IPS DF 6.9 (cell line): ENCODE measurements around the gene CADM4.
"Not testable (repeated sequence)": the region's sequence is repeated elsewhere in the genome, so short reads cannot be mapped to it uniquely, and the experiment has no call there.

ENCODE experiments used
- DNase-seq: peaks from one replicate; pipeline ENCODE4 v3.0.0-alpha.2; 2013; ENCODE audit warnings: low read depth, low spot score
- H3K27ac ChIP-seq: one replicate; pipeline ENCODE4 v1.5.1; 2013; ENCODE audit warnings: low read length, control low read depth
- H3K27me3 ChIP-seq: 2 replicates; pipeline ENCODE4 v1.6.1; 2013; ENCODE audit warnings: mild to moderate bottlenecking, low read length; ENCODE audit not compliant: control insufficient read depth, insufficient read depth
- H3K36me3 ChIP-seq: 2 replicates; pipeline ENCODE4 v1.6.1; 2013; ENCODE audit warnings: low read length; ENCODE audit not compliant: control insufficient read depth, insufficient read depth
- H3K4me1 ChIP-seq: 2 replicates; pipeline ENCODE4 v1.6.1; 2013; ENCODE audit warnings: low read length; ENCODE audit not compliant: control insufficient read depth, insufficient read depth
- H3K4me3 ChIP-seq: 2 replicates; pipeline ENCODE4 v1.5.1; 2013; ENCODE audit warnings: mild to moderate bottlenecking, low read length
- H3K9me3 ChIP-seq: 2 replicates; pipeline ENCODE4 v1.6.1; 2013; ENCODE audit warnings: low read length, inconsistent platforms; ENCODE audit not compliant: control insufficient read depth, insufficient read depth
- WGBS: extraction: QIAGEN DNeasy Blood & Tissue Kit; methylation state at CpG from one replicate; pipeline ENCODE4 v1.1.7; 2013; ENCODE audit warnings: mixed read lengths, missing lambda C conversion rate; ENCODE audit not compliant: insufficient read length, insufficient coverage; 5-methylcytosine and 5-hydroxymethylcytosine counted together

Gene CADM4

DNA sequence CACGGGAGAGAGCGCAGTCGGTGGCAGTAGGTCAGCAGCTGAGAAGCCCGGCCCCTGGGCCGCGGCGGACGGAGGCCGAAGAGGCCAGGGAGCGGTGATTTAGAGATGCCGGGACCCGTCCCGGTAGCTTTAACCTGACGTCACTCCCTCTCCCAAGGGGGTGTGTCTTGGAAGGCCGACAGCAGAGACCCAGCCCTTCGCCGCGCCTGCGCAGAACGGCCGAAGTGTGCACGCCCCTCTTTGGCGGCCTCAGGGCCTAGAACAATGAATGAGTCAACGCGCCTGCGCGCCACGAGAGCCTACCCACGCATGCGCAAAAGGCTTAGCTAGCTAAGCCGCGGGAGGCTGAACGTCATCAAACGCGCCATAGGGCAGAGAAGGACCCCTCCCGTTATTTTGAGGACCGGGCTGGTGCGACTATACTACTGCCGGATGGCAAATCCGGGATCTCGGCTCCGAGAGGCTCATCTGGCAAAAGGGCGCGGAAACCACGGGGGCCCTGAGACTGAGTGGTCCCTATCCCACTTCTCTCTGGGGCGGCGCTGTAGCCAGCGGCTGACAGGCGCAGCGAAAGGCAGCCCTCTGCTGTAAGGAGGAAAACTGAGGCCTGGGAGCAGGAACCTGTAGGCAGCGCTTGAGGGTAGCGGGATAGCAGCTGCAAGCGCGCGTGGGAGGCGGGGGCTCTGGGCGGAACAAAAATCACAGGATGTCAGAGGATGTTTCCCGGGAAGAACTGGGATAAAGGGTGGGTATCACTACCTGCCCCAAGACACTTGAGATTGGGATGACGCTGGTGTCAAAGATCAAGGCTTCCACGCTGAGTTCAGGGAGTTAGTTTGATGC, 43.4 kb downstream of the CADM4 start, which contains the start of the genes IRGQ and ZNF576:
Gene IRGQ, minus strand, starts transcription at position 136 of the 843 bp plus-strand sequence. CDS start 796 bp downstream, outside the sequence.
Gene ZNF576, plus strand, starts transcription at position 597 of the 843 bp plus-strand sequence. CDS start 514 bp downstream, outside the sequence.
- Histone ChIP-seq H3K4me1 (no peaks in the 10 kb centered on the region), H3K27me3 (no peaks in the 10 kb centered on the region), H3K36me3 (peaks cover 19% of the 10 kb centered on the region), H3K27ac (no peak within 1 kb of the TSS), H3K4me3 (peak within 1 kb of the TSS; percentile 57), H3K9me3 (no peaks in the 10 kb centered on the region)
- DNase-seq, result peak; percentile 99
- WGBS, result no CpG with 5 or more reads among the region's 60 CpGs

DNA sequence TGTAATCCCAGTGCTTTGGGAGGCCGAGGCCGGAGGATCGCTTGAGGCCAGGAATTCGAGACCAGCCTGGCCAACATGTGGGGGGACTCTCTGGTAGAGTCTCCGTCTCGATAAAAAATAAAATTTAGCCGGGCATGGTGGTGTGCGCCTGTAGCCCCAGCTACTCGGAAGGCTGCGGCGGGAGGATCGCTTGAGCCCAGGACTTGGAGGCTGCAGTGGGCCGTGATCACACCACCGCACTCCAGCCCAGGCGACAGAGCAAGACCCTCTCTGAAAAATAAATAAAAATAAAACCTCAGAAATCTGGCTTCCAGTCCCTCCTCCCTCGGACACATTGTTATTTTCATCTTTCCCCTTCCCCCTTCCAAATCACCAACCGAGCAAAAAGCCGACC, 44.0 kb downstream of the CADM4 start:
- no peaks in the 10 kb centered on the region for H3K9me3 ChIP-seq
- no peaks in the 10 kb centered on the region for H3K27me3 ChIP-seq
- DNase-seq, result no peak
- H3K4me3 ChIP-seq, result peak overlapping the region; percentile 57; the same call in 1 of the 2 replicates
- no peaks in the 10 kb centered on the region for H3K4me1 ChIP-seq
- H3K27ac ChIP-seq, result no peak overlapping the region
- no CpG with 5 or more reads among the region's 18 CpGs for WGBS
- H3K36me3 ChIP-seq, result peaks cover 19% of the 10 kb centered on the region

DNA sequence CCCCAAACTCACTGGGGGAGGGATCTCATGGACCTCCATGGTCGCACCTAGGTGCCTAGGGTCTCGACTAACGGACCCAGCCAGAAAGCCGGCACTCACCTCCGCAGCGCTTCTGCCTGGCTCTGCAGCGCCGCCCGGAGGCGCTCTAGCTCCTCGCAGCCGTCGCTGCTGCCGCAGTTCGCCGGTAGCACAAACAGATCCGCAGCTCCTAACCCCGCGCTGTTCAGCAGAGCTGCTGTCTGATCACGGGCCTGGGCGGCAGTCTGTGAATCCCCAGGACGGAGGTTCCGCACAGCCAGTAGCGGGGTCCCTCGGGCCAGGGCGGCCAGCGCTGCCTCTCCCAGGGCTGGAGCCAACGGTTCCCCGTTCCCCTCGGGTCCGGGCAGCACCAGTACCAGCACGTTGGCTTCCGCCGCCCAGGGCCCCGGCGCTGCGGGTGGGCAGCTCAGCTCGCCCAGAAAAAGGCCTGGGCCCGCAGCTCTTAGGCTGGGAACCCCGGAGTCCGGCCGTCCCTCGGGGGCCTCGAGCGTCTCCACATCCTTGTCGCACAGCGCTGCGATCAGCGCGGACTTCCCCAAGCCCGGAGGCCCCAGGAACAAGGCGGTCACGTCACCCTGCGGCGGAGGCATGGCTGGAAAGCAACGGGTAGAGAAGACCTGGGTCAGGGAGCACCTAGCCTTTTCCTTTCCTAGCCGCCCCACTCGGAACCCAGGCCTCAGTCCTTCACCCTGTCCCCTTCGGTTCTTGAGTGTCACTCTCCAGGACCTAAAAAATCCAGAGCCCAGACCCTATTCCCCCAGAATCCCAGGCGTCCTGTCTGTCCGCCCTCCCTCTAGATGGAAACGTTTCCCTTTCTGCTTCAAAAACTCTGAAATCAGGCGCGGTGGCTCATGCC, 44.7 kb downstream of the CADM4 start:
- Histone ChIP-seq H3K4me1 (no peaks in the 10 kb centered on the region), H3K27me3 (no peaks in the 10 kb centered on the region), H3K36me3 (peaks cover 19% of the 10 kb centered on the region), H3K27ac (no peak overlapping the region), H3K9me3 (no peaks in the 10 kb centered on the region), H3K4me3 (peak overlapping the region; percentile 57)
- peak; percentile 57 for DNase-seq
- WGBS, result no CpG with 5 or more reads among the region's 64 CpGs

DNA sequence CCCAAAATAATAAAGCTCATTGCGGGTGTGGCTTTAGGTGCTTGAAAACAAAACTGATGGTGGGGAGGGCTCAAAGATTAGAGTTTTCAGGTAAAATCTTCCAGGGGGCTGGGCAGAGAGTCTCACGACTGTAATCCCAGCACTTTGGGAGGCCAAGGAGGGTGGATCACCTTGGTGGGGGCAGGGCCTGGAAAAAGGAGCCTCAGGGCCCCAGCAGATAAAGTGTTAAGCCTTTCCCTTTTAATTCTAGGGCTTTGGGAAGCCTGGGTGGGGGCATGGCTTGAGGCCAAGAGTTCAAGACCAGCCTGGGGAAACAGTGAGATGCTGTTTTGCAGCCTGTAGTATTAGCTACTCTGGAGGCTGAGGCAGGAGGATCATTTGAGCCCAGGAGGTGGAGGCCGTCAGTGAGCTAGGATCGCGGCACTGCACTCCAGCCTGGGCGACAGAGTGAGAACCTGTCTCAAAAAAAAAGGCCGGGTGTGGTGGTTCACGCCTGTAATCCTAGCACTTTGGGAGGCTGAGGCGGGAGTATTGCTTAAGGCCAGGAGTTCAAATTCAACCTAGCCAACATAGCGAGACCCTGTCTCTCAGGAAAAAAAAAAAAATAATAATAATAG, 45.5 kb downstream of the CADM4 start:
- no peaks in the 10 kb centered on the region for H3K4me1 ChIP-seq
- WGBS, result no CpG with 5 or more reads among the region's 10 CpGs
- H3K27ac ChIP-seq, result no peak overlapping the region
- H3K36me3 ChIP-seq, result peaks cover 19% of the 10 kb centered on the region
- no peaks in the 10 kb centered on the region for H3K9me3 ChIP-seq
- no peaks in the 10 kb centered on the region for H3K27me3 ChIP-seq
- no peak for DNase-seq
- H3K4me3 ChIP-seq, result no peak overlapping the region

GRCh38 chr19:43592800-43593350, 46.8 kb downstream of the CADM4 start:
- Histone ChIP-seq H3K9me3 (no peaks in the 10 kb centered on the region), H3K4me3 (no peak overlapping the region), H3K4me1 (no peaks in the 10 kb centered on the region), H3K27me3 (no peaks in the 10 kb centered on the region), H3K27ac (no peak overlapping the region), H3K36me3 (peaks cover 15% of the 10 kb centered on the region)
- no CpG with 5 or more reads among the region's 37 CpGs for WGBS
- DNase-seq, result no peak

DNA sequence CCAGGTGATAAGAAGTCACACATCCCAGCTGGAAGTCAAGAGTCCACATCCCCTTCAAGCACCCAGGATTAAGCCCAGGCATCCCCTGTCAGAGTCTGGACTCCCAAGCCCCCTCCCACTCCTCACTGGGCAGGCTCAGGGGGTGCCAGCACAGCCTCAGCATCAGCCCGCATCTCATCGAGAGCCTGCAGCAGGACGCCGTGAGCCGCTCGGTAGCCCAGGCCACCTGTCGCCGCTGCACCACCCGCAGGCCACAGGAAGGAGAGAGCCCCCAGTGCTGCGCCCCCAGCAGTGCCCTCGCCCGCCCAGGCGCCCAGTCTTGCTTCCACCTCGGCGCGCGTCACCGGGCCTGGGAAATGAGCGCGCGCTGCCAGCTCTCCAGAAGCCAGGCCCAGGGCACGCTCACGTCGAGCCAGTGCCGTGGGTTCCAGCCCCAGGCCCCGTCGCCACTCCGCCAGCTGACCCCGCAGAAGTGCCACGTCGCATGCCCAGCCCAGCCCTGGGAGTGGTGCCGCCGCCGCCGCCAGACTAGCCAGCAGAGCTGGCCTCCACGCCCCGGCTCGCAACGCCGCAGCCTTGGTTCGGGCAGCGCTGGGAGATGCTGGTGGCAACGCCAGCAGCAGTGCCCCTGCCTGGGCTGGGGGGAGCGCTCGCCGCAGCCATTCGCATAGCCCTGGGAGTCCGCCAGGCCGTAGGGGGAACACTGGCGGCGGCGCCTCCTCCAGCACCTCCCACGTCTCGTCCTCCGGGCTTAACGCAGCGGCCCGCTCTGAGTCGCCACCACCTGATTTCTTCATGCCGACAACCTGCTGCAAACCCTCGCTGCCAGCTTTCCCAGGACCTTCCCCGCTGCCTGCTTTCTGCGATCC, 47.5 kb downstream of the CADM4 start:
- no peaks in the 10 kb centered on the region for H3K4me1 ChIP-seq
- WGBS, result no CpG with 5 or more reads among the region's 63 CpGs
- H3K27me3 ChIP-seq, result no peaks in the 10 kb centered on the region
- no peak for DNase-seq
- H3K27ac ChIP-seq, result no peak overlapping the region
- peaks cover 15% of the 10 kb centered on the region for H3K36me3 ChIP-seq
- H3K9me3 ChIP-seq, result no peaks in the 10 kb centered on the region
- H3K4me3 ChIP-seq, result no peak overlapping the region

DNA sequence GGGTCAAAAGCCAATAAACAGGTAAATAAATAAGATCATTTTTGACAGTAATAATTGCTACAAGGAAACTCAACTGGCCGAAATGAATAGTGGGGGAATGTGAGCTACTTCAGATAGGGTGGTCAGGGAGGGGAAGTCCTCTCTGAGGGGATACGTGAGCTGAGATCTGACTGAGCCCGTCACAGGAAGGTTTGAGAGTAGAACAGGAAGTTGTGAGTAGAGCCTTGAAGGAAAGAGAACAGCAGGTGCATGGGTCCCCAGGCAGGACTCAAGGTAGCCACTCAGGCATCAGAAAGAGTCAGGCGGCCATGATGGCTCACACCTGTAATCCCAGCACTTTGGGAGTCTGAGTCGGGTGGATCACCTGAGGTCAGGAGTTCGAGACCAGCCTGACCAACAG, 50.0 kb downstream of the CADM4 start:
- H3K4me1 ChIP-seq, result no peaks in the 10 kb centered on the region
- no peak overlapping the region for H3K4me3 ChIP-seq
- H3K27me3 ChIP-seq, result no peaks in the 10 kb centered on the region
- no peaks in the 10 kb centered on the region for H3K9me3 ChIP-seq
- no peak overlapping the region for H3K27ac ChIP-seq
- H3K36me3 ChIP-seq, result peaks cover 15% of the 10 kb centered on the region
- DNase-seq, result no peak
- WGBS, result no CpG with 5 or more reads among the region's 6 CpGs

GRCh38 chr19:43589277-43589676, 50.4 kb downstream of the CADM4 start:
- Histone ChIP-seq H3K27me3 (no peaks in the 10 kb centered on the region), H3K4me3 (no peak overlapping the region), H3K27ac (no peak overlapping the region), H3K9me3 (no peaks in the 10 kb centered on the region), H3K4me1 (no peaks in the 10 kb centered on the region), H3K36me3 (peaks cover 15% of the 10 kb centered on the region)
- DNase-seq, result no peak
- no CpG with 5 or more reads among the region's 5 CpGs for WGBS

GRCh38 chr19:43587029-43587428, 52.6 kb downstream of the CADM4 start:
- H3K27me3 ChIP-seq, H3K4me1 ChIP-seq, H3K4me3 ChIP-seq, DNase-seq, H3K36me3 ChIP-seq, H3K27ac ChIP-seq, H3K9me3 ChIP-seq: not testable (repeated sequence)
- no CpG with 5 or more reads among the region's 3 CpGs for WGBS
